NCI-H187 (cell line): Measurements from ENCODE around the gene HS6ST1.

ENCODE experiments used
- DNase-seq, 2 experiments: peaks; one replicate each; lab custom pipeline; 2025; lab: John Stamatoyannopoulos, UW

Gene HS6ST1

DNA sequence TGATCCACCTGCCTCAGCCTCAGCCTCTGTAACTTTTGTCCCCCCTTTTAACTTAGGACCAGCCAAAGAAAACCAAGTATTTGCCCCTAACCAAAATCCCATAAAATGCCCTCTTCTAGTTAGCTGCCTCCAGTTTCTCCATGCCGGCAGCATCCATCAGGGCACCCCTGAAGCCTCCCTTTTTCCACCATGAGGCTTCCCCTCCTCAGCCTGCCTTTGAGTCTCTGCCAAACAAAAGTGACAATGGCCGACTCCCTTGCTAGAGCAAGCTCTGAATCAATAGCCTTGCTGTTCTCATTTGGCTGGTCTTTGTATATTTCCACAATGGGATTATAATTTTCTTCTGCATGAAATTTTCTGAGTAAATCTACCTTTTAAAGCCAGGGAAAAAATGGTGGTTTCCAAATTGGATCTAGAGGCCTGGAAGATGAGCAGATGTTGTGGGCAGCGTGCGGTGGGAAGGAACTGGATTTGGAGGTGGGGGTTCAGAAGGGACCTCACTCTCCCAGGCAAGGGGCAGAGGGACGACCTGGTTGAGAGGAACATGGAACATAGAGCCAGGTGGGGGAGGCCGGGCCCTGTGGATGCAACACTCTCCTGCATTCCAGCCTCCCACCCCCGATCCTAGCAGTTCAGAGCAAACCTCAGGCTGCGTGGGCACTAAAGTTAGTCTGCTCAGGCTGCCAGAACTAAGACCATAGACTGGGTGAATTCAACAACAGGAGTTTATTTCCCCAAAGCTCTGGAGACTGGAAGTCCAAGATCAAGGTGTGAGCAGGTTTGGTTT, 80.6 kb downstream of the HS6ST1 start:
- no peak for DNase-seq

GRCh38 chr2:128237081-128237534, 81.6 kb downstream of the HS6ST1 start:
- no peak for DNase-seq

DNA sequence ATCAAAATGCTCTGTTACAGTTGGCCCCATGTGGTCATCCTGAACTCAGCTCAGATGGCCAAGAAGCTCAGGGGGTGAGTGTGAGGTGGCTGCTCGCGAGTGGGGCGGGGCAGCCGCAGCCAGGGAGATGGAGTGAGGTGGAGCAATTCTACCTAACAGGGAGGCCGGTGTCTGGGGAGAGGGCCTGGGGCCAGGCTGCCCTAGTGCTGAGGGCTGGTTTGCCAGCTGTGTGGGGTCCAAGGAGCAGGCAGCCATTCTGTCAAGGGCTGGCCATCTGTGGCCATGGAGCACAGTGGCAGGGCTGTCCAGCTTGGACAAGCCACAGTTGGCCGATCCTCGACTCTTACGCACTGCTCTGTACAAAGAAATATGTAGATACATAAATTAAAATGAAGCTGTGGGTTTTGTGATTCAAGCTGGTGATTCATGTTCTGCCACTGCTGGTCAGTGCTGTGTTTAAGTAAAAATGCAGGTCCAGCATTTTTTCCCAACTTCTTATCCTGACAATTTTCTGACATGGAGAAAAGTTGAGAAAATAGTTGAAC, 82.1 kb downstream of the HS6ST1 start:
- no peak for DNase-seq

- DNase-seq = no peak
These were observed 83.1 kb downstream of the HS6ST1 start for GRCh38 chr2:128235581-128235980.

GRCh38 chr2:128234613-128235012, 84.1 kb downstream of the HS6ST1 start:
- DNase-seq = no peak

GRCh38 chr2:128233790-128234395, 84.8 kb downstream of the HS6ST1 start:
- DNase-seq = no peak

DNA sequence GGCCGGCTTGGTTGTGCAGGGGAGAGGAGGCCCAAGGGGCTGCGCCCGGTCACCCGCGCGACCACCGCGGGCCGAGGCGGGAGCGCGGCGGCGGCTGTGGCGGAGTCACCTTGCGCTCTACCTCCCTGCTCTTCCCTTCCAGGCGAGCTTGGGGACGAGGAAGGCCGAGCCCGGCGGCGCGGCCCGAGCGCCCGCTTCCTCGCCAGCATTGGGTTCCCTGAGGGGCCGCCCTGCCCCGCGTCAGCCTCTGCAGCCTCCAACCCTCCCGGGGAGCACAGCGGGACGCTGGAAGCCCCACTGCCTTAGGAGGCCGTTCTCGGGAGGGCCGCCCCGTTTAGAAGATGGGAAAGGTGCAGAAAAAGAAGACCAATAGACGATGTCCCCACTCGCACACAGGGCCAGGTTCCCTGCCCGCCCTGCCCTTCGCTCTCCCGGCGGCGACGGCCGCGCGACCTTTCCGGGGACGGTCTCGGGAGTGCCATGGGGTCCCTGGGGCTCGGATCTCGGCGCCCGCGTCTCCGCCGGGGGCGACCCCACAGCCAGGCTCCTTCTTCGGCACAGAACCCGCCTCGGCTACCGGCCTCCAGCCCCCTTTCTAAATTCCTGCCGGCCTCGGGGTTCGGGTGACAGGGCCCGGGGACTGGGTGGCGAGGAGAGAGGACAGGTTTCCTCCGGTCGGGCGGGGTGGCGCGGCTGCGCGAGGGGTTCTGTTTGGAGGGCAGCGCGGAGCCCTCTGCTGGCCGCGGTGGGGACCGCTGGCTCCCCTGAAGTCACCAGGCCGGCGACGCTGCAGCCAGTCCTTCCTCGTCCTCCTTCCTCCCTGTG, 85.5 kb downstream of the HS6ST1 start:
- peak in 1 of 2 experiments; percentile 45 for DNase-seq

DNA sequence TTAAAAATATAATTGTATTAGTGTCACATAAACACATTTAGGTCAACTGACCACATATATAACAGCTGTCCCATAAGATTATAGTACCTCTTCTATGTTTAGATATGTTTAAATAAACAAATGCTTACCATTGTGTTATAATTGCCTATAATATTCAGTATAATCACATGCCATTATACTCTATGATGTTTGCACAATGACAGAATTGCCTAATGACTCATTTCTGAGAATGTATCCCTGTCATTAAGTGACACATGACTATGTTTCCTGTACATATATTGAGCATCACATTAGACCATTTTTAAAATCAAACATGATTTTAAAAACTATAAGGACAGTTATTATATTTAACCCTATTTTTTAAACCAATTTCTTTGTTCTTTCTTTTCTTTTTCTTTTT, 89.8 kb downstream of the HS6ST1 start:
- no peak for DNase-seq

- no peak for DNase-seq
These were observed 90.8 kb downstream of the HS6ST1 start for GRCh38 chr2:128227862-128228261.

- DNase-seq = no peak
These were observed 98.8 kb downstream of the HS6ST1 start for GRCh38 chr2:128219891-128220290.

GRCh38 chr2:128217671-128218070, 101.0 kb downstream of the HS6ST1 start:
- DNase-seq = no peak

DNA sequence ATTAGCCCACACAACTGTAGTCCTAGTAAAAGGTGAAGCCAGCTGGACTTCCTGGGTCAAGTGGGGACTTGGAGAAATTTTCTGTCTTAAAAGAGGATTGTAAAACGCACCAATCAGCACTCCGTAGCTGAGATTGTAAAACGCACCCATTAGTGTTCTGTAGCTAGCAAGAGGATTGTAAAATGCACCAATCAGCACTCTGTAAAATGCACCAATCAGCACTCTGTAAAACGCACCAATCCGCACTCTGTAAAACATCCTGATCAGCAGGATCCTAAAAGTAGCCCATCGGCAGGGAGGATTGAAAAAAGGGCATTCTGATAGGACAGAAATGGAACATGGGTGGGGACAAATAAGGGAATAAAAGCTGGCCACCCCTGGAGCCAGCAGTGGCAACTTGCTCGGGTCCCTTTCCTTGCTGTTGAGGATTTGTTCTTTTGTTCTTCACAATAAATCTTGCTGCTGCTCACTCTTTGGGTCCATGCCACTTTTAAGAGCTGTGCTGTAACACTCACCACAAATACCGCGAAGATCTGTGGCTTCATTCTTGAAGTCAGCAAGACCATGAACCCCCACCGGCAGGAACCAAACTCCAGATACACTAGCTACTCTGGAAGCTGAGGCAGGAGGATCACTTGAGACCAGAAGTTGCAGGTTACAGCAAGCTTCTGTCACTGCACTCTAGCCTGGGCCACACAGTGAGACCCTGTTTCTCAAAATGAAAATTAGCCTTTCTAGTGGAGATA, 102.6 kb downstream of the HS6ST1 start:
- no peak for DNase-seq
